Astrocyte of the cerebellum (primary cell): ENCODE results near the gene CMIP.

ENCODE experiments used
- DNase-seq: peaks from one replicate; pipeline ENCODE4 v3.0.0-alpha.2; 2011; ENCODE audit warnings: low read depth
- H3K4me3 ChIP-seq: 2 replicates; pipeline ENCODE4 v1.5.1; 2011; ENCODE audit warnings: mild to moderate bottlenecking, low read depth, low read length, moderate library complexity
- CTCF ChIP-seq: IDR thresholded peaks from 2 replicates; pipeline ENCODE4 v1.5.1; 2012; ENCODE audit warnings: low read length, low read depth, moderate library complexity, mild to moderate bottlenecking; ENCODE audit errors: missing control alignments
- in situ Hi-C: cut with HindIII; loops from 2 replicates; pipeline ENCODE4 v1.10.0; 2017; ENCODE audit warnings: low sequenced_read_pairs

Gene CMIP

GRCh38 chr16:81604960-81605383 is 160.4 kb downstream of the CMIP start:
- in situ Hi-C loops: no loop called here
- no peak for DNase-seq
- no peak overlapping the region for H3K4me3 ChIP-seq
- TF ChIP-seq CTCF: no peak

- no peak overlapping the region for H3K4me3 ChIP-seq
- TF ChIP-seq CTCF: no peak
- no peak for DNase-seq
- in situ Hi-C loops: no loop called here
Measured at GRCh38 chr16:81606039-81606438, 161.4 kb downstream of the CMIP start.

DNA sequence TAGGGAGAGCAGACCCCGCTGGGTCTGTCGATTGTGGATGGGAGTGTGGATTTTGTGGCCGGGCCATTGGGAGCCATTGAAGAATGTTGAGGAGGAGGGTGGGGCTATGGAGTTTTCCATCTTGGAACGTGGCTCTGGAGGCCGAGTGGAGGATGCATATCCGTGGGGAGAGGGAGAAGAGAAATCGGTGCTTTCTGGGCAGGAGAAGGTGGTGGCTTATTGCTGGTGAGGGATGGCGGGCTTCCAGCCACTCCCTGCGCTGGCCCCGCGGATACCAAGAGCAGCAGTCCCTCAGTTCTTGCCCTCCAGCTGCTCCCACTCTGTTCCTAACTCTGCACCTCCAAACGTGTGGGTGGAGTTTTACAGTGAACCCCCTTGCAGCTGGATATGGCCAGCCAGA is 162.4 kb downstream of the CMIP start:
- TF ChIP-seq CTCF: no peak
- in situ Hi-C loops: no loop called here

GRCh38 chr16:81607805-81608522 is 163.4 kb downstream of the CMIP start:
- H3K4me3 ChIP-seq: no peak overlapping the region
- DNase-seq: no peak
- no peak for TF ChIP-seq CTCF
- in situ Hi-C loops: no loop called here

More for the DNA sequence above, 162.4 kb downstream of the CMIP start:
- H3K4me3 ChIP-seq: no peak overlapping the region
- DNase-seq: no peak

DNA sequence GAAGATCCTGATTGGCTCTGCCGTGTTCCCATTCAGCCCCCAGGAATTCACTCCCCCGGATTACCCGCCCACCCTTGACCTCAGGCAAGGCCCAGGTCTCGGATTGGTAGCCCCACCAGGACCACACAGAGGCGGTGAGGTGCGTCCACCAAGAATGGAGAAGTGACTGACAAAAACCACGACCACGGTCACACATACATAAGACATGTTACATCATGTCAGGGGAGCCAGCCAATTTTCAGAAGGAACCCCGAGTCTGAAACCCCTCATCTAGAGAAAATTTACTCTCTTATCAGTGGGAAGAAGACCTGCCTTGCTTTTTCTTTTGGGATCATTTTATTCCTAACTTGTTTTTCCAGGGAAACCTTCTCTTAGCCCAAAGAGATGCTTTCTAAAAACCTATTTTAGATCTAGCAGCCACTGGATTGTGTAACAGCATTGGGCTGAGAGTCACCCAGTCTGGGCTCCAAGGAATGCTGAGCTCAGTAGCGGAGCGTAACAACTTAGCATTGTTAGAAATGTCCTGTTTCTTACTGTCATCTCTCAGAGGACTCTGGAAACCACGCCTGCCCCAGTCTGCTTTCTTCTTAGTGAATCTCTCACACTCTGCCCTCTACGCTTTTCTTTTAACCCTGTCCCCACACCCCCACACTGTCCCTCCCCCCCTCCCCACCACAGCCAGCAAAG is 164.1 kb downstream of the CMIP start:
- in situ Hi-C loops: no loop called here
- TF ChIP-seq CTCF: no peak
- DNase-seq: no peak
- no peak overlapping the region for H3K4me3 ChIP-seq

DNA sequence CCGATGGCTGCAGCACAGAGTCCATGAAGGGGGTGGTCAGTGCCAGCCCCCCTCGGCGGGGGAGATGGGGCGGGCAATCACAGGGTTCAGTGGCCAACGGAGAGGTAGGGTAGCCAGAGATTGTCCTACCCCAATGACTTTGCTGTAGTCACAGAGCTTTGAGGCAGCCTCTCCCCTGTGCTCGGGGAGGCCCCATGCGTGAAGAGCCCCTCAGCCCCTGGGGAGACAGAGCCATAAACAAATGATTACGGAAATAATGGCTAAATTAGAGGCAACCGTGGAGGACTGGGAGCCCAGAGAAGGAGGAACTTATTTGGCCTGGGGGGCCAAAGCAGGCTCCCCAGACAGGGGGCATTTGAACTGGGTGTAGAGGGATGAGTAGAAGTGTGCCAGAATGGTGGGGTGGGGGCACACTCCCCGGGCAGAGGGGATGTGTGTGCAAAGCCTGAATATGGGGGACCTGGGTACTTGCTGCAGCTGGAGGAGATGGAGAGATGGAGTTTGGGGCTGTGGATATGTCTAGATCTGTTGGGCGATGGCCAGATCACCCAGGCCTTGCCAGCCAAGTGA is 164.8 kb downstream of the CMIP start:
- H3K4me3 ChIP-seq: no peak overlapping the region
- no peak for TF ChIP-seq CTCF
- in situ Hi-C loops: no loop called here
- DNase-seq: no peak
